ENCODE data around the gene ICAM5. TPM values are rescaled to one million over a fixed set of nuclear protein-coding genes. Genes with fewer than 3 reads are reported as not detected.

ICAM5 gene
- total RNA-seq, 2 donors from 2014 or later: 0.41 to 0.49 TPM

DNA sequence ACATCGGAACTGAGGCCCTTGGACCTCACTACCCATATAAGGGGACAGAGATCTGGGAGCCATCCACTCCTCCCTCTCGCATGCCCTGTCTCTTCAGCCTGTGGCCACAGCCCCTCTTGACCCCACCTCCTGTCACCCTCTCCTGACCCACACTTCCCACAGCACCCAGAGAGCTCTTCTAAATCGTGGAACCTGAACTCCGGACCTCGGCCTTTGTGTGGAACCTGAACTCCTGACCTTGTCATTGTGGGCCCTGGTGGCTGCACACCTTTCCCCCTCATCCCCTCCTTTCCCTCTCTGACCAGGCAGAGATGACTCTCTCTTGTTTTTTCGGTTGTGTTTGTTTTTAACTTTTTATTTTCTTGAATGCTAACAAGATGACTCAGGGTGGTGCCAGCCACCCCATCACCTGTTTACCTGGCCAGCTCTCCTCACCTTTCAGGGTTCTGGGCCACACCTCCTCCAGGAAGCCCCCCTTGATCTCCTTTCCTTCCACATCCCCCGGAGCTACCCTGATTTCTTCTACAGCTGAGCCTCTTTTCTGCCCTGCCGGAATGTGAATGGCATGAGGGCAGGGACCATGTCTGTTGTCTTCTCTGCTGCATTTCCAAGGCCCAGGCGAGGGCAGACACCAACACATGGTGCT is 32.7 kb upstream of the ICAM5 start:
- H3K4me3 ChIP-seq: no peak overlapping the region
- peaks cover 7 to 9% of the 10 kb centered on the region in 2 donors for H3K4me1 ChIP-seq (ENCODE audit: control insufficient read depth in 1 of 2, low read depth in 2 of 2)
- no peaks in the 10 kb centered on the region for H3K9me3 ChIP-seq
- DNase-seq (ENCODE audit: low spot score) (no peak), ATAC-seq (ENCODE audit: insufficient number of reproducible peaks, low FRiP score, low read depth) (no peak)
- H3K36me3 ChIP-seq: peaks cover 40% of the 10 kb centered on the region
- no peak overlapping the region for H3K27ac ChIP-seq
- H3K27me3 ChIP-seq (replicated peaks; ENCODE audit: insufficient read depth): no peaks in the 10 kb centered on the region
- TF ChIP-seq, protein P1, sequence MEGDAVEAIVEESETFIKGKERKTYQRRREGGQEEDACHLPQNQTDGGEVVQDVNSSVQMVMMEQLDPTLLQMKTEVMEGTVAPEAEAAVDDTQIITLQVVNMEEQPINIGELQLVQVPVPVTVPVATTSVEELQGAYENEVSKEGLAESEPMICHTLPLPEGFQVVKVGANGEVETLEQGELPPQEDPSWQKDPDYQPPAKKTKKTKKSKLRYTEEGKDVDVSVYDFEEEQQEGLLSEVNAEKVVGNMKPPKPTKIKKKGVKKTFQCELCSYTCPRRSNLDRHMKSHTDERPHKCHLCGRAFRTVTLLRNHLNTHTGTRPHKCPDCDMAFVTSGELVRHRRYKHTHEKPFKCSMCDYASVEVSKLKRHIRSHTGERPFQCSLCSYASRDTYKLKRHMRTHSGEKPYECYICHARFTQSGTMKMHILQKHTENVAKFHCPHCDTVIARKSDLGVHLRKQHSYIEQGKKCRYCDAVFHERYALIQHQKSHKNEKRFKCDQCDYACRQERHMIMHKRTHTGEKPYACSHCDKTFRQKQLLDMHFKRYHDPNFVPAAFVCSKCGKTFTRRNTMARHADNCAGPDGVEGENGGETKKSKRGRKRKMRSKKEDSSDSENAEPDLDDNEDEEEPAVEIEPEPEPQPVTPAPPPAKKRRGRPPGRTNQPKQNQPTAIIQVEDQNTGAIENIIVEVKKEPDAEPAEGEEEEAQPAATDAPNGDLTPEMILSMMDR (IDR thresholded peaks at IDR 0.05): no peak

DNA sequence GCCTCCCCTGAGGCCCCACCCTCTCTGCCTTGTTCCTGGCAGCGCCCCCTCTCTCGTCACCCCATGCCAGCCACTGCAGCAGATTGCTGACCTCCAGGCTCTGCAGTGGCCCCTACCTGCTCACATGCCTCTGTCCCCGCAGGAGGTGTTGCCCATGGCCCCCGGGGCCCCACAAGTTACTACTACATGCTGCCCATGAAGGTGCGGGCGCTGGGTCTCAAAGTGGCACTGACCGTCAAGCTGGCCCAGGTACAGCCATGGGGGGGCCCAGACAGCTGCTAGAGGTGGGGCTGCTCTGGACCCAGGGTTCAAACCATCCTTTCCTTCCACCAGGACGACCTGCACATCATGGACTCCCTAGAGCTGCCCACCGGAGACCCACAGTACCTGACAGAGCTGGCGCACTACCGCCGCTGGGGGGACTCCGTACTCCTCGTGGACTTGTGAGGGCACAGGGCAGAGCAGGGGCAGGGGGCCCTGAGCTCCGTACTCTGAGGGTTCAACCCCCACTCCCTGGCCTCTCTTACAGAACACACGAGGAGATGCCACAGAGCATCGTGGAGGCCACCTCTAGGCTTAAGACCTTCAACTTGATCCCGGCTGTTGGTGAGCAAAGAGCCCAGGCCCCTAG is 31.6 kb upstream of the ICAM5 start:
- peaks cover 40% of the 10 kb centered on the region for H3K36me3 ChIP-seq
- ATAC-seq (ENCODE audit: insufficient number of reproducible peaks, low FRiP score, low read depth): no peak

DNA sequence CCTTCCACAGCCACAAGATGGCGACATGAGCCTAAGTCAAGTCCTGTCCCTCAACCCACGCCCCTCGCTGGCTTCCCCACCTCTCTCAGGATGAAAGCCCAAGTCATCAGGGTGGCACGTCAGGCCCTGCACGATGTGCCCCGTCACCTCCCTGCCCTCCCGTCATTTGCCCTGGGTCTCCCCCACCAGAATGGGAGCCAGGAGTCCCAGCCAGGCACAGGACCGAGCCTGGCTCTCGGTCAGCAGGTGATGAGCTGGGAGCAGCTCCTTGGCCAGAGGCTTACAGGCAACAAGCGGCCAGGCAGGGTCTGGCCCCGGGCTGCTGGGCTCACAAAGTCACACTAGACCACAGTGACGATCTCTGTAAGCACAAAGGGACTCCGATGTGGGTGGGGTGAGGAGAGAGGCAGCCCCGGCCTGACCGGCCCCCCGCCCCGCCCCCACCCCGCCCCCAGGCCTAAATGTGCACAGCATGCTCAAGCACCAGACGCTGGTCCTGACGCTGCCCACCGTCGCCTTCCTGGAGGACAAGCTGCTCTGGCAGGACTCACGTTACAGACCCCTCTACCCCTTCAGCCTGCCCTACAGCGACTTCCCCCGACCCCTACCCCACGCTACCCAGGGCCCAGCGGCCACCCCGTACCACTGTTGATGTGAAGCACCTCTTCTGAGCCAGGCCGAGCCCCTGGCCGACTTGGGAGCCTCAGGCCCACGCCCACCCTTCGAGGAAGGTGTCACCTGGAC is 30.4 kb upstream of the ICAM5 start:
- peak; percentile 66 for DNase-seq (ENCODE audit: low spot score)
- no peaks in the 10 kb centered on the region for H3K9me3 ChIP-seq
- no peak overlapping the region for H3K27ac ChIP-seq
- no peak for ATAC-seq (ENCODE audit: insufficient number of reproducible peaks, low FRiP score, low read depth)
- TF ChIP-seq, protein P1 (IDR thresholded peaks at IDR 0.05): peak; percentile 48
- peaks cover 35% of the 10 kb centered on the region for H3K36me3 ChIP-seq
- H3K4me1 ChIP-seq (ENCODE audit: control insufficient read depth in 1 of 2, low read depth in 2 of 2): no peaks in the 10 kb centered on the region
- no peaks in the 10 kb centered on the region for H3K27me3 ChIP-seq (replicated peaks; ENCODE audit: insufficient read depth)
- no peak overlapping the region for H3K4me3 ChIP-seq

More for the DNA sequence above, 31.6 kb upstream of the ICAM5 start:
- H3K27ac ChIP-seq: no peak overlapping the region
- TF ChIP-seq, protein P1 (IDR thresholded peaks at IDR 0.05): no peak
- peaks cover 0 to under 1% of the 10 kb centered on the region in 2 donors for H3K4me1 ChIP-seq (ENCODE audit: control insufficient read depth in 1 of 2, low read depth in 2 of 2)
- H3K27me3 ChIP-seq (replicated peaks; ENCODE audit: insufficient read depth): no peaks in the 10 kb centered on the region
- no peak for DNase-seq (ENCODE audit: low spot score)
- no peak overlapping the region for H3K4me3 ChIP-seq
- no peaks in the 10 kb centered on the region for H3K9me3 ChIP-seq

DNA sequence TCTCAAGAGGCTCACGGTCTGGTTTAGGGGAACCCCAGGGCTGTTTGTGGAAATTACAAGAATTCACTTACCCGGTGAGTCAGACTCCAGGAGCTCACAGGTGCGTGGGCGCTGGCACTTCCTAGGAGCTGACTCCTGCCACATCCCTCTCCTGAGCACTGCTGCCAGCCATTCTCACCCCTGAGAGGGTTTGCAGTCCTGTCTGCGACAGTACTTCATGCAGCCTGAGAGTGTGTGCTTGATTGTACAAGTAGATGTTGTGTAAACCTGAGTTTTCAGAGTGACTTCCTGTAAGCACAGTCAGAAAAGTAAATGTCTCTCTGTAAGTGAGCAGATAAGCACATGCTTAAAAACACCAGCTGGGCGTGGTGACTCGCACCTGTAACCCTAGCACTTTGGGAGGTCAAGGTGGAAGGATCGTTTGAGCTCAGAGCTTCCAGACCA is 29.6 kb upstream of the ICAM5 start:
- no peaks in the 10 kb centered on the region for H3K27me3 ChIP-seq (replicated peaks; ENCODE audit: insufficient read depth)
- H3K36me3 ChIP-seq: peaks cover 28% of the 10 kb centered on the region
- H3K4me1 ChIP-seq (ENCODE audit: control insufficient read depth in 1 of 2, low read depth in 2 of 2): no peaks in the 10 kb centered on the region
- no peak overlapping the region for H3K4me3 ChIP-seq
- no peaks in the 10 kb centered on the region for H3K9me3 ChIP-seq
- DNase-seq (ENCODE audit: low spot score): no peak
- ATAC-seq (ENCODE audit: insufficient number of reproducible peaks, low FRiP score, low read depth): no peak
- TF ChIP-seq, protein P1 (IDR thresholded peaks at IDR 0.05): no peak
- no peak overlapping the region for H3K27ac ChIP-seq

DNA sequence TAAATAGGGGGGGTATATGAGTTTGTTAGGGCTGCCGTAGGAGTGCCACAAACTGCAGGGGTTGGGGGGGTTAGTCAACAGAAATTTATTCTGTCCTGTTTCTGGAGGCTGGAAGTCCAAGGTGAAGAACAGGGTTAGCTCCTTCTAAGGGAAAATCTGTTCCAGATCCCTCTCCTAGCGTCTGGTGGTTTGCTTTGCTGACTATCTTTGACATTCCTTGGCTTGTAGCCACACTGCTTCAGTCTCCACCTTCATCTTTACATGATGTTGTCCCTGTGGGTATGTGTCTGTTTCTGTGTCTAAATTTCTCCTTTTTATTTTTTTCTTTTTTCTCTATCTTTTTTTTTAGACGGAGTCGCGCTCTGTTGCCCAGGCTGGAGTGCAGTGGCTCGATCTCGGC is 27.0 kb upstream of the ICAM5 start:
- DNase-seq (ENCODE audit: low spot score) (no peak), ATAC-seq (ENCODE audit: insufficient number of reproducible peaks, low FRiP score, low read depth) (no peak)
- H3K4me1 ChIP-seq (ENCODE audit: control insufficient read depth in 1 of 2, low read depth in 2 of 2): no peaks in the 10 kb centered on the region
- H3K36me3 ChIP-seq: peaks cover 8% of the 10 kb centered on the region
- H3K27me3 ChIP-seq (replicated peaks; ENCODE audit: insufficient read depth): no peaks in the 10 kb centered on the region
- H3K4me3 ChIP-seq: no peak overlapping the region
- no peak overlapping the region for H3K27ac ChIP-seq
- TF ChIP-seq, protein P1 (IDR thresholded peaks at IDR 0.05): no peak
- no peaks in the 10 kb centered on the region for H3K9me3 ChIP-seq
